Endothelial cell of umbilical vein (primary cell): ENCODE results near the gene B3GNT8. TPM values are rescaled to one million over a fixed set of nuclear protein-coding genes. Genes with fewer than 3 reads are reported as not detected.
A peak's percentile ranks its signal among the peaks of the same experiment; 100 is the strongest.

Source experiments
- BruUV-seq: library from RNA; stranded (reverse); fragments of 400-500 nt; replicated peaks from 2 replicates; lab custom pipeline; 2021; lab: Mats Ljungman, UMichigan
- CTCF ChIA-PET: fragments of 300-600, 350-600 bp; sonication (Branson Sonifier 250); formaldehyde crosslinking; loops from one replicate; lab custom pipeline; 2021; ENCODE audit warnings: antibody characterized with exemption, inconsistent platforms; lab: Charles Lee
- POLR2A ChIA-PET: fragments of 300-600, 350-600 bp; sonication (Branson Sonifier 250); formaldehyde crosslinking; loops from one replicate; lab custom pipeline; 2021; ENCODE audit warnings: antibody characterized with exemption, inconsistent platforms; lab: Charles Lee
- DNase-seq: peaks from one replicate; pipeline ENCODE4 v3.0.0-alpha.2; 2011; ENCODE audit warnings: low read depth, low spot score
- FAIRE-seq: peaks from 2 replicates; lab custom pipeline; 2011; peaks lifted over from hg19 to GRCh38; lab: Jason Lieb, UNC
- H2AFZ ChIP-seq: 2 replicates; pipeline ENCODE4 v1.6.0; 2012; ENCODE audit warnings: low read depth, low read length, control low read depth, inconsistent platforms
- H3K27ac ChIP-seq: 2 replicates; pipeline ENCODE4 v1.5.1; 2011; ENCODE audit warnings: low read depth, mild to moderate bottlenecking, control low read depth, low read length, moderate library complexity; ENCODE audit not compliant: insufficient read depth
- H3K27me3 ChIP-seq, 2 experiments: 2 replicates each; pipeline versions ENCODE4 v1.6.0 to v1.6.1; 2011; ENCODE audit warnings: low read length in 2 of 2, mixed read lengths in 1 of 2; ENCODE audit not compliant: control insufficient read depth in 2 of 2, insufficient read depth in 2 of 2
- H3K36me3 ChIP-seq, 2 experiments: 2 replicates in 1 of 2; 3 replicates in 1 of 2; pipeline ENCODE4 v1.5.1; 2011; ENCODE audit warnings: low read length in 2 of 2, mild to moderate bottlenecking in 1 of 2, moderate library complexity in 1 of 2; ENCODE audit not compliant: control insufficient read depth in 2 of 2, insufficient read depth in 2 of 2; ENCODE audit errors: extremely low read depth in 1 of 2
- H3K4me1 ChIP-seq: 3 replicates; pipeline ENCODE4 v1.5.1; 2011; ENCODE audit warnings: mild to moderate bottlenecking, low read length; ENCODE audit not compliant: control insufficient read depth, insufficient read depth; ENCODE audit errors: extremely low read depth
- H3K4me2 ChIP-seq: 2 replicates; pipeline ENCODE4 v1.6.1; 2011; ENCODE audit warnings: low read length, control low read depth, mixed read lengths; ENCODE audit not compliant: insufficient read depth
- H3K4me3 ChIP-seq, 3 experiments: fragments of 200-600 bp in 1 of 3; sonication (generic), shearing (Covaris generic) in 1 of 3; replicated peaks in 1 of 3; 2 replicates each; pipeline ENCODE4 v1.5.1; 2011 to 2016; ENCODE audit warnings: control low read depth in 3 of 3, low read length in 3 of 3, mild to moderate bottlenecking in 2 of 3, inconsistent platforms in 1 of 3, low read depth in 1 of 3, moderate library complexity in 1 of 3; ENCODE audit not compliant: insufficient read depth in 1 of 3
- H3K79me2 ChIP-seq: 2 replicates; pipeline ENCODE4 v1.6.0; 2012; ENCODE audit warnings: low read length, inconsistent platforms; ENCODE audit not compliant: control insufficient read depth, insufficient read depth
- H3K9ac ChIP-seq: replicated peaks from 2 replicates; pipeline ENCODE3; 2011; ENCODE audit warnings: low read length, control low read depth; ENCODE audit not compliant: insufficient read depth; ENCODE audit errors: extremely low read depth
- H3K9me1 ChIP-seq: replicated peaks from 3 replicates; pipeline ENCODE4 v1.6.0; 2011; ENCODE audit warnings: mild to moderate bottlenecking, low read length; ENCODE audit not compliant: control insufficient read depth, insufficient read depth; ENCODE audit errors: extremely low read depth
- H3K9me3 ChIP-seq: replicated peaks from 2 replicates; pipeline ENCODE4 v1.5.1; 2012; ENCODE audit warnings: low read length, inconsistent platforms; ENCODE audit not compliant: control insufficient read depth, insufficient read depth
- H4K20me1 ChIP-seq: replicated peaks from 2 replicates; pipeline ENCODE3; 2011; ENCODE audit warnings: mild to moderate bottlenecking, low read length; ENCODE audit not compliant: control insufficient read depth, insufficient read depth; ENCODE audit errors: extremely low read depth
- EZH2 ChIP-seq: IDR thresholded peaks from 2 replicates; pipeline ENCODE4 v1.6.1; 2012; ENCODE audit warnings: borderline replicate concordance, low read depth, mild to moderate bottlenecking, moderate library complexity, low read length, inconsistent platforms; ENCODE audit not compliant: severe bottlenecking
- FOS ChIP-seq: IDR thresholded peaks from 2 replicates; pipeline ENCODE4 v1.6.1; 2011; ENCODE audit warnings: mild to moderate bottlenecking, low read length, moderate library complexity, borderline replicate concordance; ENCODE audit not compliant: insufficient read depth
- GATA2 ChIP-seq: IDR thresholded peaks from 2 replicates; pipeline ENCODE4 v1.7.0; 2011; ENCODE audit warnings: low read depth, mild to moderate bottlenecking, moderate library complexity, mixed read lengths, low read length; ENCODE audit not compliant: insufficient read length, insufficient read depth
- JUN ChIP-seq: IDR thresholded peaks from 2 replicates; pipeline ENCODE4 v1.6.1; 2011; ENCODE audit warnings: borderline replicate concordance, low read depth; ENCODE audit not compliant: insufficient read length, insufficient read depth
- MYC ChIP-seq: IDR thresholded peaks from one replicate; pipeline ENCODE4 v1.6.1; 2011; ENCODE audit warnings: mild to moderate bottlenecking, low read depth, low read length
- POLR2A ChIP-seq: IDR thresholded peaks from 2 replicates; pipeline ENCODE4 v1.6.1; 2012; ENCODE audit warnings: low read depth, mild to moderate bottlenecking, control low read depth, low read length
- POLR2AphosphoS5 ChIP-seq: IDR thresholded peaks from 2 replicates; pipeline ENCODE4 v1.6.1; 2012; ENCODE audit warnings: low read depth, mild to moderate bottlenecking, control low read depth, low read length, moderate library complexity; ENCODE audit not compliant: insufficient read depth
- dilution Hi-C: fragments of 300-500 bp; cut with MboI; formaldehyde crosslinking; loops from one replicate; pipeline ENCODE4 v1.15.0; 2019; ENCODE audit warnings: low sequenced_read_pairs; ENCODE audit not compliant: extremely low pct_ligation_motif_present
- intact Hi-C: fragments of 100-400 bp; cut with micrococcal nuclease; formaldehyde crosslinking; loops from one replicate; pipeline ENCODE4 v1.10.0; 2022
- polyA plus RNA-seq, 4 experiments: library from polyadenylated mRNA; depleted of rRNA in 3 of 4; stranded (reverse) in 3 of 4; unstranded in 1 of 4; fragments of >200 nt; gene quantifications; 2 replicates each; pipeline versions ENCODE4 v1.2.1 to v1.2.3, GENCODE V29; 2011 to 2012; ENCODE audit warnings: missing spikeins in 1 of 4
- total RNA-seq: library from RNA; stranded (reverse); gene quantifications from 2 replicates; pipeline ENCODE4 v1.2.3, GENCODE V29; 2021
- TF ChIP-seq, protein P1 (sequence below), 2 donors: IDR thresholded peaks; 1 replicate in 1 of 2; 2 replicates in 1 of 2; pipeline ENCODE4 v1.5.1; 2011; ENCODE audit warnings: low read length in 2 of 2, mild to moderate bottlenecking in 2 of 2, moderate library complexity in 2 of 2, control low read depth in 1 of 2, inconsistent platforms in 1 of 2, low read depth in 1 of 2; ENCODE audit not compliant: insufficient read depth in 1 of 2; ENCODE audit errors: extremely low read depth in 1 of 2
- TF ChIP-seq, protein P2 (sequence below): IDR thresholded peaks from 2 replicates; pipeline ENCODE4 v1.6.1; 2011; ENCODE audit not compliant: insufficient read depth, insufficient read length

B3GNT8 gene
- total and polyA plus RNA-seq, 2 donors (not counting 3 experiments of a cell fraction or from before 2014, with no cell fraction given): 3.6 to 7.6 TPM

DNA sequence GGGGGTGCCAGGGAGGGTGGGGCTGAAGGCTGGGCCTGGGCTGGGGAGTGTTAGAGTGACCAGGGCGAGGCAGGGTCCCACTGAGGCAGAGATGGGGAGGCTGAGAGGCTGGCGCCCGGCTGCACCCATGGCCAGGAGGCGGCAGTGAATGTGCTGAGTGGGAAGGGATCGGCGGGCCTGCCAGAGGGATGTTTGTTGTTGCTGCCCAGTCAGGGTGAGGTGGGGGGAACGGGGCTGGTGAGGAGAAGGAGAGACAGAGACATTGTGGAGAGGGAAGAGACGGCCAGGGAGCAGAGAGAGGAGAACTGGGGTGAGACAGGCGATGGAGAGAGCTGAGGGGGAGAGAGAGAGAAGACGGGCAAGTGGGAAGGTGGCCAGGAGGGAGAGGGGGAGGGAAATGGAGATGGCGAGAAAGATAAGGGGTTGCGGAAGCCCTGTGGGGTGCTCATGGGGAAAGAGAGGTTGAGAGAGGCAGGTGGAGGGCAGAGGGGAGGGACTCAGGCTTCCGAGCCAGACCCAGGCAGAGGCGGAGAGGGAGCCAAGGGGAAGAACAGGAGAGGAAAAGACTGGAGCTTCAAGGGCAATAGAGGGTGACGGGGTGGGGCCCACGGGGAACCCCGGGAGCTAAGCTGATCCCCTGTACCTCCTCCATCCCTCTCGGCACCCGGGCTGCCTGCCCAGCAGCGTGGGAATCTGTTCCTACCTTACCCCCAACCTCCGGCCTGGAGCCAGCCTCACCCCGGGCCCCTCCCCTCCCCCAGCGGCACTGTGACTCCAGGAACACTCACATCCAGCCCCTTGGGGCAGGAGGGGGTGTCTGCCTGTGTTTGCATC, 690 bp upstream of the B3GNT8 start:
- TF ChIP-seq MYC (no peak), POLR2A (no peak), GATA2 (peak; percentile 74), POLR2AphosphoS5 (no peak), FOS (no peak), EZH2 (no peak), JUN (no peak)
- TF ChIP-seq, protein P1, sequence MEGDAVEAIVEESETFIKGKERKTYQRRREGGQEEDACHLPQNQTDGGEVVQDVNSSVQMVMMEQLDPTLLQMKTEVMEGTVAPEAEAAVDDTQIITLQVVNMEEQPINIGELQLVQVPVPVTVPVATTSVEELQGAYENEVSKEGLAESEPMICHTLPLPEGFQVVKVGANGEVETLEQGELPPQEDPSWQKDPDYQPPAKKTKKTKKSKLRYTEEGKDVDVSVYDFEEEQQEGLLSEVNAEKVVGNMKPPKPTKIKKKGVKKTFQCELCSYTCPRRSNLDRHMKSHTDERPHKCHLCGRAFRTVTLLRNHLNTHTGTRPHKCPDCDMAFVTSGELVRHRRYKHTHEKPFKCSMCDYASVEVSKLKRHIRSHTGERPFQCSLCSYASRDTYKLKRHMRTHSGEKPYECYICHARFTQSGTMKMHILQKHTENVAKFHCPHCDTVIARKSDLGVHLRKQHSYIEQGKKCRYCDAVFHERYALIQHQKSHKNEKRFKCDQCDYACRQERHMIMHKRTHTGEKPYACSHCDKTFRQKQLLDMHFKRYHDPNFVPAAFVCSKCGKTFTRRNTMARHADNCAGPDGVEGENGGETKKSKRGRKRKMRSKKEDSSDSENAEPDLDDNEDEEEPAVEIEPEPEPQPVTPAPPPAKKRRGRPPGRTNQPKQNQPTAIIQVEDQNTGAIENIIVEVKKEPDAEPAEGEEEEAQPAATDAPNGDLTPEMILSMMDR (IDR thresholded peaks at IDR 0.05; ENCODE audit: extremely low read depth in 1 of 2, insufficient read depth in 1 of 2, low read depth in 1 of 2, low read length in 2 of 2): peak in 1 of 2 donors; percentile 5
- TF ChIP-seq, protein P2, sequence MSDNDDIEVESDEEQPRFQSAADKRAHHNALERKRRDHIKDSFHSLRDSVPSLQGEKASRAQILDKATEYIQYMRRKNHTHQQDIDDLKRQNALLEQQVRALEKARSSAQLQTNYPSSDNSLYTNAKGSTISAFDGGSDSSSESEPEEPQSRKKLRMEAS: no peak
- DNase-seq: peak; percentile 28
- no peaks in the 10 kb centered on the region for H3K27me3 ChIP-seq
- peak overlapping the region; percentile 12 for H3K9ac ChIP-seq
- ChIA-PET POLR2A (interaction anchor here (0.5 kb wide), 1 partner anchor 80 kb away, joined by 3 read pairs; no protein-coding TSS in a partner anchor), CTCF (interaction anchor here (0.9 to 4.1 kb wide), 11 partner anchors 11 to 1953 kb away, joined by 3 to 17 read pairs (median 5); partner anchors contain the start of gene DMAC2)
- peak overlapping the region; percentile 29 for H3K27ac ChIP-seq
- dilution Hi-C loops: no loop called here
- intact Hi-C loops: loop anchor here (1.0 to 2.0 kb wide), 3 partner anchors 31 to 74 kb away; partner anchors contain the start of genes B9D2, BCKDHA and EXOSC5
- no peaks in the 10 kb centered on the region for H3K9me1 ChIP-seq
- peaks cover 25% of the 10 kb centered on the region for H3K4me1 ChIP-seq
- peak overlapping the region; percentile 73 for H2AFZ ChIP-seq
- H4K20me1 ChIP-seq: no peaks in the 10 kb centered on the region
- BruUV-seq: no TSS peak
- H3K36me3 ChIP-seq: peaks cover 0 to 24% of the 10 kb centered on the region in 2 experiments
- H3K4me2 ChIP-seq: peak overlapping the region; percentile 40
- H3K79me2 ChIP-seq: peaks cover 5% of the 10 kb centered on the region
- H3K9me3 ChIP-seq: no peaks in the 10 kb centered on the region
- no peak for FAIRE-seq
- peak overlapping the region in 1 of 3 experiments; percentile 41 for H3K4me3 ChIP-seq
